BLaER1 treated with 17β-estradiol and CSF1 and Interleukin-3, amounts not matched to agents 10 nM and 100 nM (cell line): ENCODE results near the gene DNAJC6.

Experiments
- H3K27ac ChIP-seq, 11 experiments: shearing (Covaris generic); formaldehyde crosslinking; 2 replicates each; pipeline ENCODE4 v1.8.1; 2022
- H3K27me3 ChIP-seq, 11 experiments: shearing (Covaris generic); formaldehyde crosslinking; 2 replicates each; pipeline ENCODE4 v1.8.1; 2022
- H3K36me3 ChIP-seq, 11 experiments: shearing (Covaris generic); formaldehyde crosslinking; 2 replicates each; pipeline ENCODE4 v1.8.1; 2022
- H3K4me1 ChIP-seq, 10 experiments: shearing (Covaris generic); formaldehyde crosslinking; 2 replicates each; pipeline ENCODE4 v1.8.1; 2022
- H3K4me2 ChIP-seq, 11 experiments: shearing (Covaris generic); formaldehyde crosslinking; 2 replicates each; pipeline ENCODE4 v1.8.1; 2022
- H3K4me3 ChIP-seq, 10 experiments: shearing (Covaris generic); formaldehyde crosslinking; 2 replicates each; pipeline ENCODE4 v1.8.1; 2022
- H3K9ac ChIP-seq, 11 experiments: shearing (Covaris generic); formaldehyde crosslinking; 2 replicates each; pipeline ENCODE4 v1.8.1; 2022
- H3K9me3 ChIP-seq, 11 experiments: shearing (Covaris generic); formaldehyde crosslinking; replicated peaks in 1 of 11; 2 replicates each; pipeline ENCODE4 v1.8.1; 2022
- H4K20me1 ChIP-seq, 11 experiments: shearing (Covaris generic); formaldehyde crosslinking; 2 replicates each; pipeline ENCODE4 v1.8.1; 2022
- Cebpa-rat ChIP-seq, 11 experiments: shearing (Covaris generic); IDR thresholded peaks; 2 replicates each; pipeline ENCODE4 v1.8.1; 2022

DNAJC6 gene

DNA sequence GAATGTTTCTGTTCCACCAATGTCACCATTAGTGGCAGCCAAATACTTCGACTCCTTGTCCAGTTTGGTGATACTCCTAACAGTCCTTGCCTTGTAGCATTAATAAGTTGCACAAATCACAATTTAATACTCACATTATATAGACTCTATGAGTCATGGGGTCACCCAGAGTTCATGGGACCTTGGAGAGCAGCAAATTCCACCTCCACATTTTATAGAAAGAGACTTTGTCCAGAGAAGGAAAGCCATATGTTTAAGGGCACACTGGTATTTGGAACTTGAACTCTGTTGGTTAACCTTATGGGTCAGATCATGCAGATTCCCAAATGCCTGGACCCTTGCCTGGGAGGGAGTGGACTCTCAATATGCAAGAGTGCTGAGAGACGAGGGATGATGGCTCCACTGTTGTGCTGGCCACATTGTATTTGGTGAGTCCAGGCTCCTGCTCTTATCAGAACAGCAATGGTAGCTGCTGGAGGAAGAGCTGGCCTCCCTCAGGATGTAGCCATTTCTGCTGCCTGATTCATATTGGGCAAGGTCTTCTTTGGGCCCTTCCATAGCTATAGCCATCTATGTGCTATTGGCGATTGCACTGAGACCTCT is 30.6 kb downstream of the DNAJC6 start:
- Histone ChIP-seq H3K27ac (no peak overlapping the region), H3K4me3 (no peak overlapping the region), H4K20me1 (no peaks in the 10 kb centered on the region), H3K27me3 (no peaks in the 10 kb centered on the region), H3K4me2 (no peak overlapping the region), H3K4me1 (peaks cover 0 to 10% (median 0%) of the 10 kb centered on the region in 10 experiments; a peak in 6 of 20 replicates), H3K36me3 (no peaks in the 10 kb centered on the region), H3K9ac (no peak overlapping the region), H3K9me3 (no peaks in the 10 kb centered on the region; a peak in 1 of 22 replicates)
- TF ChIP-seq Cebpa-rat (IDR thresholded peaks at IDR 0.05), result no peak

GRCh38 chr1:65341381-65341780 is 32.0 kb downstream of the DNAJC6 start:
- no peaks in the 10 kb centered on the region for H4K20me1 ChIP-seq
- no peak overlapping the region for H3K9ac ChIP-seq
- no peak overlapping the region for H3K4me3 ChIP-seq
- TF ChIP-seq Cebpa-rat (IDR thresholded peaks at IDR 0.05), result no peak
- no peaks in the 10 kb centered on the region for H3K36me3 ChIP-seq
- H3K27ac ChIP-seq, result no peak overlapping the region
- peaks cover 0 to 10% (median 0%) of the 10 kb centered on the region in 10 experiments; a peak in 6 of 20 replicates for H3K4me1 ChIP-seq
- H3K27me3 ChIP-seq, result no peaks in the 10 kb centered on the region
- H3K4me2 ChIP-seq, result no peak overlapping the region
- H3K9me3 ChIP-seq, result no peaks in the 10 kb centered on the region

- Histone ChIP-seq H3K4me2 (no peak overlapping the region), H4K20me1 (no peaks in the 10 kb centered on the region), H3K4me3 (no peak overlapping the region), H3K27me3 (no peaks in the 10 kb centered on the region), H3K36me3 (no peaks in the 10 kb centered on the region), H3K9ac (no peak overlapping the region), H3K27ac (no peak overlapping the region), H3K4me1 (no peaks in the 10 kb centered on the region), H3K9me3 (no peaks in the 10 kb centered on the region)
- TF ChIP-seq Cebpa-rat (IDR thresholded peaks at IDR 0.05), result no peak
Measured at GRCh38 chr1:65343286-65343685, 33.9 kb downstream of the DNAJC6 start.

DNA sequence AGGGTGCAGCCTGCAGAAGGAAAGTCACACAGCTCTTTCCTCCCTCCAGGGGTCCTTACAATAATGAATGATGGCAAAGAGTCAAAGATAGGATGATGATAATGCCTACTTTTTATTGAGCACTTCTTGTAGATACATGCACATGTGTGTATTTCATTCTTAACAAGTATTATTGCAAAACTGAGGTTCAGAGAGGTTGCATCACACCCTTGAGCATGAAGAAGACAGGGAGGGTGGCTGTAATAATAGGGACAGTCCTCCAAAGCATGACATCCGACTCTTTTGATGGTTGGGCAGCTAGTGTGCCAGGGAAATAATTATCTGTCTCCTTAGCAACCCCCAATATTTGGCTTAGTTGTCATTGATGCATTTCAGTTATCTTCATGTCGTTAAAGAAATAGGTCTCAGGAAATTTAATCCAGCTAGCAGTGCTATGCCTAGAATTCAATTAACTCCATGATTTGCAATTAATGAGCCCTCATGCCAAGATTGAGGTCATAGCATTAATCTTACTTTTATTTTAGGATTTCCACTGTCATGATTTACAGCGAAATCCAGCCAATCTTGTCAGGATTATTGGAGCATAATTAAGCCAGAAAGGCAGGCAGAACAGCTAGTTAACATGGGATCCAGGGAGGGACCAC is 35.0 kb downstream of the DNAJC6 start:
- H3K9ac ChIP-seq, result no peak overlapping the region
- peak in 1 of 11 experiments; percentile 50; a peak in 1 of 22 replicates for TF ChIP-seq Cebpa-rat (IDR thresholded peaks at IDR 0.05)
- H3K27ac ChIP-seq, result no peak overlapping the region
- no peaks in the 10 kb centered on the region for H4K20me1 ChIP-seq
- H3K4me2 ChIP-seq, result no peak overlapping the region
- no peaks in the 10 kb centered on the region for H3K27me3 ChIP-seq
- H3K4me3 ChIP-seq, result no peak overlapping the region
- no peaks in the 10 kb centered on the region for H3K36me3 ChIP-seq
- no peaks in the 10 kb centered on the region for H3K4me1 ChIP-seq
- no peaks in the 10 kb centered on the region for H3K9me3 ChIP-seq

GRCh38 chr1:65346190-65346589 is 36.8 kb downstream of the DNAJC6 start:
- no peaks in the 10 kb centered on the region for H3K9me3 ChIP-seq
- no peaks in the 10 kb centered on the region for H3K27me3 ChIP-seq
- H3K36me3 ChIP-seq, result no peaks in the 10 kb centered on the region
- no peak overlapping the region for H3K4me2 ChIP-seq
- H4K20me1 ChIP-seq, result no peaks in the 10 kb centered on the region
- H3K27ac ChIP-seq, result no peak overlapping the region
- no peaks in the 10 kb centered on the region for H3K4me1 ChIP-seq
- no peak overlapping the region for H3K9ac ChIP-seq
- H3K4me3 ChIP-seq, result no peak overlapping the region
- TF ChIP-seq Cebpa-rat (IDR thresholded peaks at IDR 0.05), result no peak

GRCh38 chr1:65355031-65355712 is 45.8 kb downstream of the DNAJC6 start:
- Histone ChIP-seq H3K4me2 (no peak overlapping the region), H3K27ac (no peak overlapping the region), H3K9ac (no peak overlapping the region), H4K20me1 (no peaks in the 10 kb centered on the region), H3K27me3 (no peaks in the 10 kb centered on the region), H3K36me3 (no peaks in the 10 kb centered on the region), H3K9me3 (no peaks in the 10 kb centered on the region), H3K4me3 (no peak overlapping the region), H3K4me1 (no peaks in the 10 kb centered on the region)
- no peak for TF ChIP-seq Cebpa-rat (IDR thresholded peaks at IDR 0.05)

DNA sequence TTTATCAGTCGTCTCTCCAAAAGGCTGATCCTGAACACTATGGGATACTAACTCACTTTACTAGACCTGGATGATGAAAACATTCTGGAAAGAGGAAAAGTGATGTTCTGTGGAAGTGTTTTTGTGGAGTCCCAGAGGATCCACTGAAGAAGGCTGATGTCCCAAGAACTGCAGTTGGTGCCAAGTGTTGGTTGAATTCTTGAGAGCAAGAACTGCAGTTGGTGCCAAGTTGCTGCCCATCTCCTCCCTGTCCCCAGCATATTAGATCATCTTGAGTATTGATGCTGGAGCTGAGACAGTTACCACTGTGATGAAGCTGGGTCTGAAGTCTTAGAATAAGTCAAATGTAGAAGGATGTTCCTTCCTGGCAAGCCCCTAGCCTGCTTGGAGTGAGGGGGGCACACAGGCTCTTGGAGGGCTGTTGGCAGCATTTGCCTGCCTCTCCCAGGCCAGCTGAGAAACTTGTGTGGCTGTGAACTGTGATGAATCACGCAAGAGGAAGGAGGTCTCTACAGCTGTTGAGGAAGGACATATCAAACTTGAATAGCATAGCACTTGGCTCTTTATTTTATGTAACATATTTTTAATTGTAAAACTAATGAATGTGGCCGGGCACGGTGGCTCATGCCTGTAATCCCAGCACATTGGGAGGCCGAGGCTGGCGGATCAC is 48.1 kb downstream of the DNAJC6 start:
- Histone ChIP-seq H3K9ac (no peak overlapping the region), H3K4me3 (no peak overlapping the region)
- TF ChIP-seq Cebpa-rat (IDR thresholded peaks at IDR 0.05), result no peak

GRCh38 chr1:65359888-65360287 is 50.5 kb downstream of the DNAJC6 start:
- Histone ChIP-seq H3K27me3 (no peaks in the 10 kb centered on the region), H3K9me3 (no peaks in the 10 kb centered on the region), H3K36me3 (no peaks in the 10 kb centered on the region), H3K9ac (no peak overlapping the region), H3K4me3 (no peak overlapping the region), H3K4me1 (no peaks in the 10 kb centered on the region), H3K27ac (no peak overlapping the region), H3K4me2 (no peak overlapping the region), H4K20me1 (no peaks in the 10 kb centered on the region; a peak in 1 of 22 replicates)
- TF ChIP-seq Cebpa-rat (IDR thresholded peaks at IDR 0.05), result no peak

More for the DNA sequence above, 48.1 kb downstream of the DNAJC6 start:
- H3K4me1 ChIP-seq, result no peaks in the 10 kb centered on the region
- no peak overlapping the region for H3K27ac ChIP-seq
- no peaks in the 10 kb centered on the region for H3K9me3 ChIP-seq
- H3K36me3 ChIP-seq, result no peaks in the 10 kb centered on the region
- H3K27me3 ChIP-seq, result no peaks in the 10 kb centered on the region
- no peak overlapping the region for H3K4me2 ChIP-seq
- H4K20me1 ChIP-seq, result no peaks in the 10 kb centered on the region

DNA sequence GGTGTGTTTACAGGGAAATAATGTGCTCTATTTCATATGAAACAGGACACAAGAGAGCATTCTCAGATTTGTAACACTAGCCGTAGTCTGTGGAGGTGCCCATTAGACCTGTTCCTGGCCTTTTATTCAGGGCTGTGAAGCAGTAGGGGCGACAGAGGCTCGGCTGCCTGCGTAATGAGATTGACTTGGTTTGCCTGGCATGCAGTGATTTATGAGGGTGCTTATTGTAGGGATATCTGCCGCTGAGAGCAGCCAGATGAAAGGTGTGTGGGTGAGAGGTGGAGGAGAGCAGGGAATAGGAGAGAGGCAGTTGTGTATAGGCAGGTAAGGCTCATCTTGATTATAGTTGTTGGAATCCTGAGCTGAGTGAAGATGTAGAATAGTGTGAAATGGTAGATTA is 51.3 kb downstream of the DNAJC6 start:
- Histone ChIP-seq H3K4me2 (no peak overlapping the region), H3K36me3 (no peaks in the 10 kb centered on the region), H4K20me1 (no peaks in the 10 kb centered on the region; a peak in 1 of 22 replicates), H3K9me3 (no peaks in the 10 kb centered on the region), H3K4me1 (no peaks in the 10 kb centered on the region), H3K4me3 (no peak overlapping the region), H3K9ac (no peak overlapping the region), H3K27ac (no peak overlapping the region), H3K27me3 (no peaks in the 10 kb centered on the region)
- no peak for TF ChIP-seq Cebpa-rat (IDR thresholded peaks at IDR 0.05)
